Midbrain (tissue), 1 donor: Measurements from ENCODE around the gene COL25A1.
"Not testable (repeated sequence)": the region's sequence is repeated elsewhere in the genome, so short reads cannot be mapped to it uniquely, and the experiment has no call there.

Experiments
- DNase-seq: peaks from one replicate; lab custom pipeline; 2025; lab: John Stamatoyannopoulos, UW

Gene COL25A1

GRCh38 chr4:108950158-108950915, 352.1 kb downstream of the COL25A1 start:
- DNase-seq = no peak

GRCh38 chr4:108947526-108947925, 354.9 kb downstream of the COL25A1 start:
- DNase-seq = no peak

GRCh38 chr4:108946237-108946636, 356.2 kb downstream of the COL25A1 start:
- no peak for DNase-seq

GRCh38 chr4:108943976-108944591, 358.4 kb downstream of the COL25A1 start:
- DNase-seq = no peak

- DNase-seq = no peak
These were observed 359.1 kb downstream of the COL25A1 start for GRCh38 chr4:108943371-108943770.

- DNase-seq = no peak
These were observed 360.5 kb downstream of the COL25A1 start for GRCh38 chr4:108941904-108942430.

- DNase-seq = no peak
These were observed 361.8 kb downstream of the COL25A1 start for GRCh38 chr4:108940634-108941033.

- DNase-seq = no peak
These were observed 362.3 kb downstream of the COL25A1 start for GRCh38 chr4:108940149-108940548.

GRCh38 chr4:108937066-108937465, 365.4 kb downstream of the COL25A1 start:
- no peak for DNase-seq

- DNase-seq = not testable (repeated sequence)
These were observed 368.5 kb downstream of the COL25A1 start for GRCh38 chr4:108933925-108934324.

GRCh38 chr4:108933046-108933445, 369.4 kb downstream of the COL25A1 start:
- no peak for DNase-seq

GRCh38 chr4:108931926-108932325, 370.5 kb downstream of the COL25A1 start:
- no peak for DNase-seq

GRCh38 chr4:108930186-108930585, 372.3 kb downstream of the COL25A1 start:
- no peak for DNase-seq

- no peak for DNase-seq
These were observed 375.7 kb downstream of the COL25A1 start for GRCh38 chr4:108926781-108927180.

- no peak for DNase-seq
These were observed 376.4 kb downstream of the COL25A1 start for GRCh38 chr4:108926061-108926460.

GRCh38 chr4:108922191-108922590, 380.3 kb downstream of the COL25A1 start:
- DNase-seq = no peak

GRCh38 chr4:108920395-108921087, 381.9 kb downstream of the COL25A1 start:
- no peak for DNase-seq

GRCh38 chr4:108919226-108919893, 383.1 kb downstream of the COL25A1 start:
- DNase-seq = no peak

- no peak for DNase-seq
These were observed 385.2 kb downstream of the COL25A1 start for GRCh38 chr4:108917255-108917654.

- DNase-seq = no peak
These were observed 385.8 kb downstream of the COL25A1 start for GRCh38 chr4:108916638-108917037.

GRCh38 chr4:108906866-108907367, 395.5 kb downstream of the COL25A1 start:
- DNase-seq = no peak

- DNase-seq = no peak
These were observed 396.5 kb downstream of the COL25A1 start for GRCh38 chr4:108906006-108906405.
